Upper lobe of left lung (tissue), 4 donors: ENCODE data around the gene CHKB.

Experiments
- CTCF ChIP-seq, 6 experiments: fragments of 450-650 bp in 4 of 6; fragments of 200-600 bp in 2 of 6; sonication (generic) in 2 of 6; IDR thresholded peaks; one replicate each; pipeline ENCODE4 v1.5.1; 2016 to 2019; ENCODE audit warnings: antibody characterized with exemption in 6 of 6
- POLR2A ChIP-seq, 4 donors: fragments of 450-650 bp; IDR thresholded peaks; one replicate each; pipeline ENCODE4 v1.5.1; 2016 to 2017; ENCODE audit warnings: antibody characterized with exemption in 4 of 4, mild to moderate bottlenecking in 2 of 4

- TF ChIP-seq POLR2A (IDR thresholded peaks at IDR 0.05) (no peak), CTCF (IDR thresholded peaks at IDR 0.05) (no peak)
Measured at GRCh38 chr22:50544746-50545253, 37.8 kb downstream of the CHKB start.
